GM12878 (cell line): Measurements from ENCODE around the gene TLNRD1. TPM values are rescaled to one million over a fixed set of nuclear protein-coding genes. Genes with fewer than 3 reads are reported as not detected.

Source experiments
- ATAC-seq: fragments of 200-7000 bp; cut with Tn5 transposase; 3 replicates; pipeline ENCODE4 v1.9.1; 2020; ENCODE audit warnings: mild to moderate bottlenecking, moderate library complexity
- Bru-seq: library from RNA; stranded (reverse); fragments of 400-500 nt; gene quantifications from one replicate; lab custom pipeline; 2021; lab: Mats Ljungman, UMichigan
- BruChase-seq, 2 experiments: library from RNA; stranded (reverse); fragments of 400-500 nt; gene quantifications; one replicate each; lab custom pipeline; 2021; lab: Mats Ljungman, UMichigan
- BruUV-seq: library from RNA; stranded (reverse); fragments of 400-500 nt; replicated peaks from 2 replicates; lab custom pipeline; 2021; lab: Mats Ljungman, UMichigan
- CTCF ChIA-PET: fragments of 300-600 bp; sonication (Branson Sonifier 250); formaldehyde crosslinking; extraction: SDS; loops from one replicate; lab custom pipeline; 2021; ENCODE audit warnings: inconsistent platforms; lab: Yijun Ruan, JAX
- POLR2A ChIA-PET: fragments of 350-600 bp; formaldehyde crosslinking; extraction: SDS; loops from one replicate; lab custom pipeline; 2021; ENCODE audit warnings: inconsistent platforms; lab: Charles Lee
- RAD21 ChIA-PET: fragments of 300-600 bp; sonication (Branson Sonifier 250); formaldehyde crosslinking; loops from one replicate; lab custom pipeline; 2023; ENCODE audit warnings: antibody characterized with exemption; ENCODE audit not compliant: unreplicated experiment; lab: Charles Lee
- SMC1A ChIA-PET: fragments of 300-600 bp; sonication (Branson Sonifier 250); formaldehyde crosslinking; loops from one replicate; lab custom pipeline; 2023; ENCODE audit not compliant: unreplicated experiment, uncharacterized antibody; lab: Charles Lee
- DNase-seq: peaks from one replicate; pipeline ENCODE4 v3.0.0-alpha.2; 2011; ENCODE audit warnings: low read depth, low spot score
- FAIRE-seq: peaks from 3 replicates; lab custom pipeline; 2011; peaks lifted over from hg19 to GRCh38; lab: Jason Lieb, UNC
- H2AFZ ChIP-seq: 2 replicates; pipeline ENCODE4 v1.6.0; 2011; ENCODE audit warnings: low read depth, low read length, control low read depth; ENCODE audit not compliant: control insufficient read depth
- H3K27ac ChIP-seq: 2 replicates; pipeline ENCODE4 v1.5.1; 2011; ENCODE audit warnings: control low read depth; ENCODE audit not compliant: control insufficient read depth, insufficient read depth
- H3K27me3 ChIP-seq, 2 experiments: replicated peaks in 1 of 2; 2 replicates each; pipeline versions ENCODE4 v1.6.0 to v1.6.1; 2011; ENCODE audit warnings: low read length in 1 of 2; ENCODE audit not compliant: control insufficient read depth in 2 of 2, insufficient read depth in 2 of 2
- H3K36me3 ChIP-seq, 2 experiments: 2 replicates each; pipeline ENCODE4 v1.5.1; 2011; ENCODE audit warnings: low read length in 1 of 2; ENCODE audit not compliant: control insufficient read depth in 2 of 2, insufficient read depth in 2 of 2
- H3K4me1 ChIP-seq: 2 replicates; pipeline ENCODE4 v1.6.1; 2011; ENCODE audit warnings: mild to moderate bottlenecking, low read length, moderate library complexity, mixed read lengths; ENCODE audit not compliant: control insufficient read depth, insufficient read depth
- H3K4me2 ChIP-seq: 2 replicates; pipeline ENCODE4 v1.6.0; 2011; ENCODE audit warnings: control low read depth; ENCODE audit not compliant: control insufficient read depth, insufficient read depth
- H3K4me3 ChIP-seq: fragments of 200-600 bp; sonication (generic); 2 replicates; pipeline ENCODE4 v1.5.1; 2016
- H3K79me2 ChIP-seq: 2 replicates; pipeline ENCODE4 v1.6.0; 2011; ENCODE audit warnings: low read length; ENCODE audit not compliant: control insufficient read depth, insufficient read depth
- H3K9ac ChIP-seq: 2 replicates; pipeline ENCODE4 v1.8.0; 2011; ENCODE audit warnings: low read length, control low read depth, mixed read lengths; ENCODE audit not compliant: control insufficient read depth, insufficient read depth
- H3K9me3 ChIP-seq: replicated peaks from 3 replicates; pipeline ENCODE4 v1.5.1; 2011; ENCODE audit warnings: mild to moderate bottlenecking, low read length; ENCODE audit not compliant: control insufficient read depth, insufficient read depth
- H4K20me1 ChIP-seq: 2 replicates; pipeline ENCODE4 v1.6.0; 2011; ENCODE audit not compliant: control insufficient read depth, insufficient read depth
- BRCA1 ChIP-seq: IDR thresholded peaks from 2 replicates; pipeline ENCODE4 v1.6.1; 2011; ENCODE audit warnings: low read depth, low read length, improper control_type of control experiment
- ETV6 ChIP-seq, 2 experiments: fragments of 450-650 bp in 1 of 2; IDR thresholded peaks in 1 of 2; conservative IDR thresholded peaks in 1 of 2; 2 replicates each; pipeline ENCODE4 v1.6.1; 2014; ENCODE audit warnings: antibody characterized with exemption in 1 of 2, borderline replicate concordance in 1 of 2, low read depth in 1 of 2, mild to moderate bottlenecking in 1 of 2, moderate library complexity in 1 of 2
- GABPA ChIP-seq: IDR thresholded peaks from 2 replicates; pipeline ENCODE4 v1.6.1; 2014; ENCODE audit warnings: antibody characterized with exemption, low read depth, mild to moderate bottlenecking, inconsistent platforms
- HDAC6 ChIP-seq: fragments of 200-600 bp; sonication (generic); IDR thresholded peaks from one replicate; pipeline ENCODE4 v1.8.0; 2017; ENCODE audit warnings: antibody characterized with exemption; ENCODE audit not compliant: unreplicated experiment
- KDM1A ChIP-seq: fragments of 200-600 bp; sonication (generic); IDR thresholded peaks from 2 replicates; pipeline ENCODE4 v1.6.1; 2016; ENCODE audit warnings: borderline replicate concordance
- LARP7 ChIP-seq: fragments of 450-650 bp; IDR thresholded peaks from 2 replicates; pipeline ENCODE4 v1.6.1; 2017; ENCODE audit warnings: mild to moderate bottlenecking
- PAX5 ChIP-seq: IDR thresholded peaks from 2 replicates; pipeline ENCODE4 v1.6.1; 2011; ENCODE audit warnings: low read depth, low read length, borderline replicate concordance
- POLR2A ChIP-seq: IDR thresholded peaks from 2 replicates; pipeline ENCODE4 v1.6.1; 2011; ENCODE audit warnings: low read depth, mild to moderate bottlenecking, low read length
- POU2F2 ChIP-seq: IDR thresholded peaks from 3 replicates; pipeline ENCODE4 v1.6.1; 2011; ENCODE audit warnings: low read depth, mild to moderate bottlenecking, low read length, borderline replicate concordance
- RELA ChIP-seq: fragments of 450-650 bp; IDR thresholded peaks from 2 replicates; pipeline ENCODE4 v1.8.0; 2014; ENCODE audit warnings: borderline replicate concordance; ENCODE audit not compliant: partially characterized antibody
- SIX5 ChIP-seq: IDR thresholded peaks from 2 replicates; pipeline ENCODE4 v1.6.1; 2011; ENCODE audit warnings: mild to moderate bottlenecking, low read depth, low read length, moderate library complexity; ENCODE audit not compliant: severe bottlenecking
- SMAD5 ChIP-seq: IDR thresholded peaks from 2 replicates; pipeline ENCODE4 v1.6.1; 2016; ENCODE audit warnings: antibody characterized with exemption, low read depth
- SMC3 ChIP-seq: IDR thresholded peaks from 2 replicates; pipeline ENCODE4 v1.6.1; 2011; ENCODE audit warnings: low read length, improper control_type of control experiment, borderline replicate concordance
- SREBF1 ChIP-seq: IDR thresholded peaks from 2 replicates; pipeline ENCODE4 v1.6.1; 2012; ENCODE audit warnings: mild to moderate bottlenecking, low read length
- SREBF2 ChIP-seq: IDR thresholded peaks from 2 replicates; pipeline ENCODE4 v1.6.1; 2012; ENCODE audit warnings: mild to moderate bottlenecking, low read length
- STAT1 ChIP-seq: fragments of 450-650 bp; conservative IDR thresholded peaks from 2 replicates; pipeline ENCODE4 v1.6.1; 2014; ENCODE audit warnings: antibody characterized with exemption, mild to moderate bottlenecking
- TCF7 ChIP-seq: IDR thresholded peaks from 2 replicates; pipeline ENCODE4 v1.6.1; 2014; ENCODE audit warnings: antibody characterized with exemption, borderline replicate concordance
- ZNF384 ChIP-seq: IDR thresholded peaks from 2 replicates; pipeline ENCODE4 v1.6.1; 2012; ENCODE audit warnings: low read depth, mild to moderate bottlenecking, low read length, improper control_type of control experiment, borderline replicate concordance
- WGBS: methylation state at CpG from one replicate; pipeline ENCODE4 v1.1.6; 2016; ENCODE audit warnings: low lambda C conversion rate; ENCODE audit not compliant: insufficient replicate concordance, insufficient coverage; ENCODE audit errors: missing lambda C conversion rate; 5-methylcytosine and 5-hydroxymethylcytosine counted together
- in situ Hi-C: fragments of 300-500 bp; cut with MboI; formaldehyde crosslinking; loops from 9 replicates; pipeline ENCODE4 v1.14.3; 2018; ENCODE audit warnings: mixed read lengths
- intact Hi-C: fragments of 100-400 bp; cut with micrococcal nuclease; formaldehyde crosslinking; loops from one replicate; pipeline ENCODE4 v1.14.2; 2022; ENCODE audit not compliant: unreplicated experiment
- long read RNA-seq, 2 experiments: library from polyadenylated mRNA; unstranded; transcript quantifications; one replicate each; pipeline ENCODE4 v2.0.0, GENCODE V29; 2019 to 2020
- polyA minus RNA-seq, 3 experiments: library from RNA; depleted of rRNA, polyadenylated mRNA; stranded (reverse); fragments of >200 nt; gene quantifications; 2 replicates each; pipeline ENCODE4 v1.2.3, GENCODE V29; 2011
- polyA plus RNA-seq, 11 experiments: library from polyadenylated mRNA; depleted of rRNA in 4 of 11; unstranded in 6 of 11; stranded (reverse) in 5 of 11; fragments of >200 nt; fragmentation: Nextera tagmentation in 4 of 11; fragmentation: Illumina TruSeq in 1 of 11; extraction: Ambion mirVana in 4 of 11; extraction: Trizol in 1 of 11; gene quantifications; 1 replicate in 1 of 11; 2 replicates in 10 of 11; pipeline versions ENCODE4 v1.2.1 to v1.2.3, GENCODE V29; 2011 to 2016; ENCODE audit warnings: inconsistent platforms in 2 of 11, missing spikeins in 2 of 11, low read depth in 1 of 11
- total RNA-seq, 4 experiments: library from RNA; depleted of rRNA in 3 of 4; stranded (reverse); fragments of >200 nt in 3 of 4; fragmentation: Illumina TruSeq in 1 of 4; extraction: Trizol in 1 of 4; gene quantifications; 2 replicates each; pipeline versions ENCODE4 v1.2.1 to v1.2.3, GENCODE V29; 2013 to 2021

The TLNRD1 gene
- 14.0 and 16.6 TPM in 2 replicates for total RNA-seq (2013; cell fraction: nucleolus; rRNA removed)
- total RNA-seq (2014; rRNA removed) (19.9 and 25.5 TPM in 2 replicates), total RNA-seq (2014; rRNA removed; fragmentation: Illumina TruSeq; extraction: Trizol) (6.0 and 6.5 TPM in 2 replicates), total RNA-seq (2021) (40.5 and 44.8 TPM in 2 replicates), polyA plus RNA-seq (2011; rRNA removed) (8.4 and 11.6 TPM in 2 replicates), polyA plus RNA-seq (2014; fragmentation: Illumina TruSeq; extraction: Trizol) (4.8 and 6.6 TPM in 2 replicates), polyA plus RNA-seq (2014; fragmentation: Nextera tagmentation; extraction: Ambion mirVana) (1 to 10 TPM; 2.5 to 5.7 TPM), polyA plus RNA-seq (2014; rRNA removed) (26.7 and 31.5 TPM in 2 replicates), polyA plus RNA-seq (2016; fragmentation: Nextera tagmentation; extraction: Ambion mirVana) (10 to 100 TPM in 1 of 2 experiments, 1 to 10 TPM in 1; 5.4 to 12.5 TPM), polyA minus RNA-seq (2011; rRNA and poly(A)+ RNA removed) (4.8 and 6.6 TPM in 2 replicates), Bru-seq, nascent RNA (percentile 85 among the genes with signal in this experiment), BruChase-seq, experiment 1, labeled RNA remaining after a 6-hour chase (percentile 83 among the genes with signal in this experiment), BruChase-seq, experiment 2, labeled RNA remaining after a 2-hour chase (percentile 91 among the genes with signal in this experiment)
- 2.6 TPM for polyA plus RNA-seq (2011; ENCODE audit: low read depth)
- 13.2 and 24.3 TPM in 2 replicates for polyA plus RNA-seq (2011; cell fraction: cytosol; rRNA removed)
- polyA plus RNA-seq (2011; cell fraction: nucleus; rRNA removed), result 13.6 and 19.0 TPM in 2 replicates
- 8.4 and 9.0 TPM in 2 replicates for polyA plus RNA-seq (2012)
- polyA minus RNA-seq (2011; cell fraction: cytosol; rRNA and poly(A)+ RNA removed), result 12.8 and 13.8 TPM in 2 replicates
- 16.1 and 29.3 TPM in 2 replicates for polyA minus RNA-seq (2011; cell fraction: nucleus; rRNA and poly(A)+ RNA removed)
- long read RNA-seq, experiment 1, full-length matches to known transcripts, result 3 of 3 reads
- long read RNA-seq, experiment 1, partial matches to known transcripts, result 0 of 3 reads
- long read RNA-seq, experiment 1, other reads (novel, unspliced or antisense), result 0 of 3 reads
- long read RNA-seq, experiment 2, full-length matches to known transcripts, result 4 of 4 reads
- long read RNA-seq, experiment 2, partial matches to known transcripts, result 0 of 4 reads
- long read RNA-seq, experiment 2, other reads (novel, unspliced or antisense), result 0 of 4 reads

DNA sequence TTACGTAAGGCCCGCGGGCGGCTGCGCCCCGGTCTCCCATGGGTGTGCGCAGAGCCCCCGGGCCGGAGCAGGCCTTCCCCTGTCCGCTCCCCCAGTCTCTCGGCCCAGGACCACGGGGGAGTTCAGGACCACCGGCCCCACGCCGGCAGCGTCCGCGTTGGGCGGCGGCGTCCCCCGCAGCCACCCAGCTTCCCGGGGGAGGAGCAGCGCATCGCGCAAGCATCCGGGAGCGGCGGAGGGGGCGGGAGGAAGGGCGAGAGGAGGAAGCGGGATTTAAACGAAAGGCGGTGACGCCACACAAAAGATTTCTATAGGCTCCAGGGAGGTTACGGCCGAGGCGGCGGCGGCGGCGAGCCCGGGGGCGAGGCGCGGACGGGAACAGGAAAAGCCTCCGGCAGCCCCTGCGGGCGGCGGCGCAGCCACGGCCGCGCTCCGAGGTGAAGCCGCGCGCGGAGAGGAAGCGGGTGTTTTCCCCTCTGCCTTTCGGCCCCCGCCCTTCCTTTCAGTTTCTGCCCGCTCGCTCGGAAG is at the start of gene TLNRD1:
TSS of gene TLNRD1 (plus strand) at position 300 of the 528 bp plus-strand sequence. CDS start 1,349 bp downstream, outside the sequence.
- Histone ChIP-seq H3K79me2 (peaks cover 42% of the 10 kb centered on the region), H3K27me3 (no peaks in the 10 kb centered on the region), H3K36me3 (peaks cover 0 to 3% of the 10 kb centered on the region in 2 experiments; a peak in 2 of 4 replicates), H3K9me3 (no peaks in the 10 kb centered on the region; the same call in 2 of the 3 replicates), H4K20me1 (no peaks in the 10 kb centered on the region), H3K9ac (peak within 1 kb of the TSS; percentile 92), H3K4me3 (peak within 1 kb of the TSS; percentile 87), H2AFZ (peak within 1 kb of the TSS; percentile 50), H3K4me1 (peaks cover 19% of the 10 kb centered on the region), H3K4me2 (peak within 1 kb of the TSS; percentile 92), H3K27ac (peak within 1 kb of the TSS; percentile 92)
- POLR2A ChIA-PET, result interaction anchor here (0.6 to 2.7 kb wide), 12 partner anchors 9 to 543 kb away, joined by 3 to 12 read pairs (median 5); no protein-coding TSS in a partner anchor
- in situ Hi-C loops (no loop called here), intact Hi-C loops (loop anchor here (1.0 to 2.0 kb wide), 3 partner anchors 23 to 292 kb away; no protein-coding TSS in a partner anchor)
- RAD21 ChIA-PET, result interaction anchor here (0.6 to 3.0 kb wide), 7 partner anchors 10 to 300 kb away, joined by 3 to 13 read pairs (median 4); no protein-coding TSS in a partner anchor
- DNase-seq, result no peak
- FAIRE-seq, result peak; percentile 70
- ATAC-seq, result peak; percentile 74
- BruUV-seq, result no TSS peak
- CTCF ChIA-PET, result interaction anchor here (0.6 to 5.7 kb wide), 7 partner anchors 9 to 302 kb away, joined by 3 to 37 read pairs (median 4); no protein-coding TSS in a partner anchor
- SMC1A ChIA-PET, result interaction anchor here (1.0 to 2.4 kb wide), 5 partner anchors 10 to 326 kb away, joined by 3 to 9 read pairs (median 4); no protein-coding TSS in a partner anchor
- 1% methylated on average over 39 of the region's 66 CpGs for WGBS
- TF ChIP-seq STAT1, result no peak
- TF ChIP-seq SREBF1, result no peak
- TF ChIP-seq ZNF384, result no peak
- 0 out of 2 replicates have a peak, but pooled peaks have one; percentile 59 for TF ChIP-seq SMAD5
- 0 out of 2 replicates have a peak, but pooled peaks have one; percentile 19 for TF ChIP-seq PAX5
- TF ChIP-seq ETV6 (conservative IDR thresholded peaks at IDR 0.05 in 1 of 2, IDR thresholded peaks at IDR 0.05 in 1 of 2; ENCODE audit: borderline replicate concordance in 1 of 2, low read depth in 1 of 2), result peak; percentile 85 to 98; a peak in 3 of 4 replicates
- no peak for TF ChIP-seq TCF7
- TF ChIP-seq GABPA, result 0 out of 2 replicates have a peak, but pooled peaks have one; percentile 8
- no peak for TF ChIP-seq RELA
- no peak for TF ChIP-seq HDAC6
- TF ChIP-seq BRCA1, result no peak
- no peak for TF ChIP-seq KDM1A
- TF ChIP-seq SMC3, result no peak
- peak; percentile 92 for TF ChIP-seq POLR2A
- no peak; the same call in 2 of the 3 replicates for TF ChIP-seq POU2F2
- TF ChIP-seq LARP7, result no peak
- TF ChIP-seq SIX5, result no peak
- no peak for TF ChIP-seq SREBF2
